Measurements from ENCODE around the gene LALBA.

DNA sequence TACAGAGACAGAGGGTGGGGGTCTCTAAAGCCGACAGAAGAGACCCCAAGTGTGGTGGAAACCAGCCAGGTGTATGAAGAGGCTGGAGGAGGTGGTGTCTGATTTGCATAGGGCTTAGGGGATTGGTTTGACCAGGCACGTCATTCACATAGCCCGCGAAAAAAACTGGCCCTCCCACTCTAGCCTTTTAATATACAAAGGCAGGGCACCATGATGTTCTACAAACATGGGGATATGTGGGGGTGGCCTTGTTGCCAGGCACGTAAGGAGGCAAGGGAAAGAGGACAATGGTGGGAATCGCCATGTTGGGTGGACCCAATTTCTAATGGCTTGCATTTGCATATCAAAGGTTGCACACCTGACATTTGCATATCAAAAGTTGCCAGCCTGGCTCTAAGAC is 13.2 kb downstream of the LALBA start:
- TF ChIP-seq, protein P1, sequence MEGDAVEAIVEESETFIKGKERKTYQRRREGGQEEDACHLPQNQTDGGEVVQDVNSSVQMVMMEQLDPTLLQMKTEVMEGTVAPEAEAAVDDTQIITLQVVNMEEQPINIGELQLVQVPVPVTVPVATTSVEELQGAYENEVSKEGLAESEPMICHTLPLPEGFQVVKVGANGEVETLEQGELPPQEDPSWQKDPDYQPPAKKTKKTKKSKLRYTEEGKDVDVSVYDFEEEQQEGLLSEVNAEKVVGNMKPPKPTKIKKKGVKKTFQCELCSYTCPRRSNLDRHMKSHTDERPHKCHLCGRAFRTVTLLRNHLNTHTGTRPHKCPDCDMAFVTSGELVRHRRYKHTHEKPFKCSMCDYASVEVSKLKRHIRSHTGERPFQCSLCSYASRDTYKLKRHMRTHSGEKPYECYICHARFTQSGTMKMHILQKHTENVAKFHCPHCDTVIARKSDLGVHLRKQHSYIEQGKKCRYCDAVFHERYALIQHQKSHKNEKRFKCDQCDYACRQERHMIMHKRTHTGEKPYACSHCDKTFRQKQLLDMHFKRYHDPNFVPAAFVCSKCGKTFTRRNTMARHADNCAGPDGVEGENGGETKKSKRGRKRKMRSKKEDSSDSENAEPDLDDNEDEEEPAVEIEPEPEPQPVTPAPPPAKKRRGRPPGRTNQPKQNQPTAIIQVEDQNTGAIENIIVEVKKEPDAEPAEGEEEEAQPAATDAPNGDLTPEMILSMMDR (conservative IDR thresholded peaks at IDR 0.05; ENCODE audit: low read length), result no peak
- TF ChIP-seq EZH2phosphoT487 (IDR thresholded peaks at IDR 0.05; ENCODE audit: borderline replicate concordance, low read depth, low read length), result no peak

Measured in OCI-LY7 (cell line).